Fibroblast of the conjunctiva (primary cell): Measurements from ENCODE around the gene EXPH5.

ENCODE experiments used
- DNase-seq: peaks from one replicate; pipeline ENCODE4 v3.0.0-alpha.2; 2010; ENCODE audit warnings: low read depth

Gene EXPH5

GRCh38 chr11:108518581-108518980 lies 75.0 kb downstream of the EXPH5 start:
- no peak for DNase-seq

DNA sequence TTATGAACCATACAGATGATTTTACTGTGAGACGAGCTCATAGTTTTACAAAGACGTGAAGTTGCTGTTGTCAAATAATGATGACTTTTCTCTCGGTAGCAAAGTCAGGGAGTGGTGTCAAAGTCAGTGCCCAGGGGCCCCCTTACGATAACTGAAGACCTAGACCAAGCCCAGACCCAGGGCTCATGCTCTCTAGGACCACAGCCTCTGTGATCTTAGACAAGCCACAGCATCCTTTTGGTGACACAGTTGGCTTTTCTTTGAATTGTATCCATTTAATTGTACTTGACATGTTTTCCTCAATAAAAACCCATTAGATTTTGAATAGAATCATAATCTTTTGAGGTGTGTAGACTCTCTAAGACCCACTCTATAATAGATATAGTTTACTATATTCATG lies 77.4 kb downstream of the EXPH5 start:
- DNase-seq: no peak

- DNase-seq: no peak
Observed at GRCh38 chr11:108512708-108513107, 80.9 kb downstream of the EXPH5 start.

DNA sequence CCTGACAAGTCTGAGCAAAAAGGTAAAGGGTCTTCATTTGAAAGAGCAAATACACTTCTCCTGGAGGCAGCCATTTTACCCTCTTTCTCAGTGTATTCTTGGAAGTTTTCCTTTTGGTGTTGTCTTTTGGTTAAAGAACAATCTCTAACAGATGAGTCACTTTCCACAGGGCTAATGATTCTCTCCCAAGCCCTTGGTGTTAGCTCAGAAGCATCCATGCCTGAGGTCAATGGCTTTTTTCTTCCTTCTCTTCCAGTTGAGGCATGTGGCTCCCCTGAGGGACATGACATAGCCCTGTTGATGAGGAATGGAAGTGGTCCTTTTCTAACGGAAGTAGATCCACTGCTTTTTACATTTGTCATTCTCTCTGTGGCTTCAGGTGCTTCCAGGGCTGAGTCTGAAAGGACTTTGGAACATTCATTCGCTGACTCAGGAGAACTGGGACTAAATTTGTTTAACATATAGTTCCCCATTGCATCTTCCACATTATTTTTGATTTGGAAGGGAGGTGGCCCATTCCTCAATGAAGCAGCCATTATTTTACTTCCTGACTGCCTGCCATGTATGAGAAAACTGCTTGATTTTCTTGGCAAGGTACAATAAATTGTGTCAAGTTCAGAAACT lies 81.6 kb downstream of the EXPH5 start:
- no peak for DNase-seq

DNA sequence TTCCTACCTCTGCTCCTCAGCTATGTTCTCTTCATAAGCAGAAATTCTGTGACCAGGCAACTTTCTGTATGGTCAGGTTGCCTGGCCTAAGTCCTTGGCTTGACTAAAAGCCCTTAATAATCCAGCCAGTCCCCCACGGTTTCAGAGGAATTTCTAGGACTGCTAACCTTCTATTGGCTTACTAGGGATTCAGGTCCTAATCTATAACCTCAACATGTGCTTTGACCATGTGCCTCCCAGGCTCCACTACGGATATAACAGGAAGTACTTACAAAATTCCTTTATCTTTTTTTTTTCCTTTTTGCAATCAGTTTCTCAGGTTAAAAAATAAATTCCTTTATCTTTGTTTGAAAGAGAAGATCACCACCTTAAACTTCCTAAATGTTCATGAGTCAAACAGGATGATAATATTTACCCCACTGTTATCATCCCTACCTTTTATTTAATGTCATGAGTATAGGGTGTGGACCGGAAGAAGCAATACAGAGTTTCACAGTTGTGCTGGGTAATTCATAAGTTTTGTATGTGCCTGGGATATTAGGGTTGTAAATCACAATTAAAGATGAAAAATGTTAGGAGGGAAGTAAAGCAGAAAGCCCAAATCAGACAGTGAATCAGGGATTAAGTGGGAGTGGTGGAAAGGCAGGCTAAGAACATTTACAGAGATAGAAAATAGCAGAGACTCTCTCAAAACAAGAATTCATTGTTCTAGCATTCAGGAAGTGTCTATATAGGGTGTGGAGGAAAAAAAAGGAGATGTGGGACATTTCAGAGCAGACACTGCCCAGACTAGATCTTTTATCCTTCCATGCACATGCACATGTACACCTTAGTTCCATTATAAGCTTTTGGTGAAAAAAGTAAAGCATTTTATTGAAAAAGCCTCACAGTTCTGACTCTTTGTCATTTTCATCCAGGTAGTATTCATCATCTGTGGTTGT lies 84.6 kb downstream of the EXPH5 start:
- no peak for DNase-seq

DNA sequence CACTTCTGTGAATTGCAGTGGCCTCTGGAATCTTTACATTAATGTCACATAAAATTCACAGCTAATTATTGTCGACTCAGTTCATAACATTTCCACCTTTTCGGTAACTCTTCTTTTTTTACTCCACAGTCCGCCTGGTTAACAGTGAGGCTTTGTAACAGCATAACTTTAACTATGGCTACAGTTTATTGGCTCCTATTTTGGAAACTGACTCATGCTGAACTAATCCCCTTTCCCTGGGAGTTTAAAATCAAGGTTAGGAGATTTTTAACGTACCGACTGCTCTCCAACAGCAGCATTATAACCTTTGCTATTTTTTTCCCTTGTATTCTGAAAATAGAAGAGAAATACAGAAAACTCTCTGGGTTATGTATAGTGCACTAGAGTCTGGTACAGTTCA lies 92.2 kb downstream of the EXPH5 start:
- DNase-seq: no peak

DNA sequence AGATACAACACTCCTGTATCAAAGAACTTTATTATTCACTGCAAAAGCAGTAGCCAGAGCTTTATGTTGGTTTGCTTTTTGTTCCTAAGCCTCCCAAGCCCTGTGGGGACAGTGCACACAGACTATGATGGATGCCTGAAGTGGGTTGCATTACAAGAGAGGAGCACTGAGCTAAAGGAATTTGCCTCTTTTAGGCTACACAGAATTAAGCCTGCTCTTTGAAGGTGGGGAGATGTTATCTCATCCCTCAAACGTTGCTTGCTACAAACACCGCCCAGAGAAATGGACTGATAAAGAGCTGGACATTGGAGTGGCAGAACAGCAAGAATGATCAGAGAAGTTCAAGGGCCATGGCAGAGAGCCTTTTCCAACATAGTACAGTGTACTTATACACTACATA lies 92.8 kb downstream of the EXPH5 start:
- no peak for DNase-seq

DNA sequence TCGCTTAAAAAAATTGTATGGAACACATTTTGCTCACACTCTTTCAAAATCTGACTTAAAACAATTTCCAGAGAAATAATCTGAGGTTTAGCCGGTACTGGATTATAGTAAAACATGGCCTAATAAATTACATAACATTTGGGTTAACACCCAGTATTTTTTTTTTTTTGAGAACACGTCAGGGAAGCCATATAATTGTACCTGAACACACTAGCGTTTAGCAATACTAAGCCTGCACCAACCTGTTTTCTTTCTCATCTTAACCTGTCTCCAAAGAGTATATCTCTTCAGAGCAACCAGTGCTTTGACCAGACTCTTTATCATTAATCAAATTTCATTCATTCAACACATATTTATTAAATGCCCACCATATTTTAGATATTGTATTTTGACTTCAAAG lies 93.4 kb downstream of the EXPH5 start:
- no peak for DNase-seq

DNA sequence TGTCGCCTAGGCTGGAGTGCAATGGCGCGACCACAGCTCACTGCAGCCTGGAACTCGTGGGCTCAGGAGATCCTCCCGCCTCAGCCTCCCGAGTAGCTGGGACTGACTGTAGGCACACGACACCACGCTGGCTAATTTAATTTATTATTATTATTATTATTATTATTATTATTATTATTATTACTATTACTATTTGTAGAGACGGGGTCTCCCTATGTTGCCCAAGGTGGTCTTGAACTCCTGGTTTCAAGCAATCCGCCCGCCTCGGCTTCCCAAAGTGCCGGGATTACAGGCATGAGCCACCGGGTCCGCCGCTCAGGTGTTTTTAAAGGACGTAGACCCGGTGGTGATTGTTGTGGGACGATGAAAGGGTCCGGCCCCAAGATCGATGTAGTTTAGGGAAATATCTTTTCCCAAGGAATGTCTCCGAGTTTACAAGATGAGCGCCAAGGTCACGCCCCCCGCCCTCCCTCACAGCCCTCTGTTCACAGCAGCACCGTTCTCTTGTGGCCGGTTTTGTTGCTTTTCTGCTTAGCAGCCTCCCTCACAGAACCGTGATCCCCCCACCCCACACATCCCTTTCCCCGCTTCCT lies 94.7 kb downstream of the EXPH5 start:
- no peak for DNase-seq

DNA sequence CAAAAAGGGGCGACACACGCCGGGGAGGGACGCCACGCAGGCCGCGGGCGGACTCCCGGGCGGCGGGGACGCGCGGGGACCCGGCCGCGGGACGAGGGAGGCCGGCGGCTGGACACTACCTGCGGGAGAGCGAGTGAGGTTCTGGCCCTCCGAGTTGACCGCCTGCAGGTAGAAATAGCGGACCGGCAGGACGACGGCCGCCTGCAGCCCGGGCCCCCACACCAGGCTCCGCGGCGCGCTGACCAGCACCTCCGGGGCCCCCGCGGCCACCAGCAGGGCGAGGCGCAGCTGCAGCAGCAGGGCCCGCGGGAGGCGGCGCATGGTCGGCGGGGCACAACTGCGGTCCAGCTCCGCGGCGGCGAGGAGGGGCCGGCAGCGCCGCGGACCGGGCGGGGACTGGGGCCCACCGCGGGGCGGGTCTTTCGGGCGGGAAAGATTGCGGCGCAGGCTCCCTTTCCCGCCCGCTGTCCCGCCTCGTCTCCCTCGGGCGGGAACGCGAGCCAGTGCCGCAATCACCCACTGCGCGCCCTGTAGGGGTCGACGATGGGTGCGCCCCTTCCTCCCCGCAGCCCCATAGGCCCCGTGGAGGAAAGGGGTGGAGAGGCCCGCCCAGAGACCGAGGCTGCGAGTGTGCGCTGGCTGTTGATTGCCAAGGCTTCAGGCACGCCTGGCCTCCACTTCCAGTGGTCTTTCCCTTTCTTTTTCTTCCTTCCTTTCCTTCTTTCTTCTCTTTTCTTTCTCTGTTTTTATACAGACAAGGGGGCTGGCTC lies 95.3 kb downstream of the EXPH5 start, which contains the start of gene POGLUT3:
POGLUT3 (minus strand) TSS at position 339 of the 770 bp plus-strand sequence; CDS start at position 321, 18 bp downstream.
- peak; percentile 28 for DNase-seq

DNA sequence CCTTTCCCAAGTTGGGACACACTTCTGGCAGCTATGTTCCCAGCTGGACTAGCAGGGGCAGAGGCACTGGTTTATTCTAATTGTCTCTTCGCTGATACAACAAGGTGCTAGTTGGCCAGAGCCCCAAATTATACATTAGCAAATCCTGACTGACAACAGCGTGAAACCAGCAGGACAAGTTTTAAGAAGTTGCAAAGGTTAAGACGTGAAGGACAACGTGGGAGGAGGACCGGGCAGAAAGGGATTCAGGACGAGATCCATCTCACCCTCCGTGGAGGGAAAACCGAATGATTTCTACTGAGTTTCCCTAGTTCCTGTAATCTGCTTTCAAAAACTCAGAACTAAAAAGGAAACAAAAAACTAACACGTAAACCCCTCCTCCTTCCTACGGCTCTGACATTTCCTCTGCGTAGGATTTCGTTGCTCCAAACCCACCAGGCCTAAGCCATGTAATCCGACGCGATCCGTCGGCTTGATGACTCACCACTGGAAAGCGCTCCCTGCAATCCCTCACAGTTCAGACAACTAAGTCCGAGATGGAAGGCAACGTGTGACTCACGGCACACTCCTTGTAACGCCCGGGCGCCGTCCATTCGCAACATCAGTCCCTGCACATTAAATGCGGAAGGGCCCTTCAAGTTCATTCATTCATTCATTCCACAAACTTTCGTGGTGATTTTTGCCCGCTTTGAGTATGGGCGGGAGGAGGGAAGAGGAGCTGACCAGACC lies 96.1 kb downstream of the EXPH5 start:
- DNase-seq: peak; percentile 98

DNA sequence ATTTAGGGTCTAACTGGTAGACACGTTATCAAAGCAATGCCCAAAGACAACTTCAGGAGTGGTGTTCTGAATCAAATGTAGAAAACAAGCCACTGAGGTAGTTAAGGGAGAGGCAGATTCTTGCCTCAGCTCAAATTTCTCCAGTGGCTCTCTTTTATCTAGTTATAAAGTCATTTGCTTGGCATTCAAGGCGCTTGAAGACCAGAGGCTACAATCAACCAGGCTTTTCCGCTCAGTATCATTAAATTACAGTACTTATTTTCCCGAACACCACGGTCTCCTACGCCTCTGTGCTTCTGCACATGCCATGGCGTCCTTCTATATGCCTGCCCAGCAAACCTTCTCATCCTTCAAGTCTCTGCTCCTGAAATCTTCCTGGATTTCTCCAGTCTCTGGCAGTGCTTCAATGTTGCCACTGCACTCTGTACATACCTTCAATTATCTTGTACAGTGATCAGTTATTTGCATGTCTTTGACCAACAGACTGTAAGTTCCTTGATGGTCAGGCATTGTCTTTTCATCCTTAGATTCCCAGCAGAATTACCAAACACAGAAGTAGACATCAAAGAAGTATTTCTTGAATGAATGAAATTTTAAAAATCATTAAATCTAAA lies 96.8 kb downstream of the EXPH5 start:
- no peak for DNase-seq

DNA sequence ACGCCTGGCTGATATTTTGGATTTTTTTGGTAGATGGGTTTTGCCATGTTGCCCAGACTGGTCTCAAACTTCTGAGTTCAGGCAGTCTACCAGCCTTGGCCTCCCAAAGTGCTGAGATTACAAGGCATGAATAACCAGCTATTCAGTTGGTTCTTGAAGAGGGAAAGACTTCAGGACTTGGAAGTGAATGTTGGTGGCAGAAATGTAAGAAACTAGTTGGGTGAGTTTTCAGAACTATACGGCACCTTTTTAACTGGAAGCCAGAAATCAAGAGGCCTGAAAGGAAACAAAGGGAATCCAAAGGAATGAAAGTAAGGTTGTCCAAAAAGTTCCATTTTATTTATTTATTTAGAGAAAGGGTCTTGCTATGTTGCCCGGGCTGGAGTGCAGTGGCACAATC lies 98.2 kb downstream of the EXPH5 start:
- no peak for DNase-seq

DNA sequence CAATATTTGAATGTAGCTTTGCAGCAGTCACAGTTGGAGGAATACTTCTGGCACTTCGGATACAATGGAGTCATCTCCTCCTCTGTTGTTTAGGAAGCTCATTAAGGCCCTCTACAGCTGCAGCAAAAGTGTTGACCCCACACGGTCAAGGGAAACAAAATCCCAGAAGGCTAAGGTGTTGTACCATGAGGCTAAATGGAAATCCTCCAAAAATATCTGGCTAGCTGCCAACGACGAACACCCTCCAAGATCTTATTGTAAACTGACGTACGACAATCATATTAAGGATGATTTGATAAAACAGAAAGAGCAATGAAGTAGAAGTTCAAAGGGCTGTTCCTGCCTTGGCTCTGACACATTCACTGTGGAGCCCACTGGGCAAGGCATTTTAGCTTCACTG lies 99.4 kb downstream of the EXPH5 start:
- DNase-seq: no peak

DNA sequence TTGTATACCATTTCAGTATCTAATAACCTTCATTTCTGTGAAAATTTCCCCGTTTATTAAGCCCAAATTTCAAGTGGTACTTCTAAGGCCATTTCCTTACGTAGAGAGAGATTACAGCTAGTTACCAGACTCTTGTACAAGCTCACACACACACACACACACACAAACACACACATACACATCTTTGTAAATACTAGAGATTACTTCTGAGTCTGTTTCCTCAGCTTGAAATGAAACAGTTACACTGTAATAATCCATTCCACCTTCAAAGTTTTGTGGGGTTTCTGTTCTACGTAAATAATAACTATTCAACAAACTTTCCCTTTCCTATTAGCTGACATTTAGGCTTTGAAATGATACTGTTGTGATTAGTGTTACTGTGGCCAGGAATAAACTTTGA lies 101.6 kb downstream of the EXPH5 start:
- no peak for DNase-seq

- DNase-seq: no peak
Observed at GRCh38 chr11:108486828-108487227, 106.7 kb downstream of the EXPH5 start.

- DNase-seq: no peak
Observed at GRCh38 chr11:108486331-108486730, 107.2 kb downstream of the EXPH5 start.

- DNase-seq: no peak
Observed at GRCh38 chr11:108483163-108483562, 110.4 kb downstream of the EXPH5 start.

DNA sequence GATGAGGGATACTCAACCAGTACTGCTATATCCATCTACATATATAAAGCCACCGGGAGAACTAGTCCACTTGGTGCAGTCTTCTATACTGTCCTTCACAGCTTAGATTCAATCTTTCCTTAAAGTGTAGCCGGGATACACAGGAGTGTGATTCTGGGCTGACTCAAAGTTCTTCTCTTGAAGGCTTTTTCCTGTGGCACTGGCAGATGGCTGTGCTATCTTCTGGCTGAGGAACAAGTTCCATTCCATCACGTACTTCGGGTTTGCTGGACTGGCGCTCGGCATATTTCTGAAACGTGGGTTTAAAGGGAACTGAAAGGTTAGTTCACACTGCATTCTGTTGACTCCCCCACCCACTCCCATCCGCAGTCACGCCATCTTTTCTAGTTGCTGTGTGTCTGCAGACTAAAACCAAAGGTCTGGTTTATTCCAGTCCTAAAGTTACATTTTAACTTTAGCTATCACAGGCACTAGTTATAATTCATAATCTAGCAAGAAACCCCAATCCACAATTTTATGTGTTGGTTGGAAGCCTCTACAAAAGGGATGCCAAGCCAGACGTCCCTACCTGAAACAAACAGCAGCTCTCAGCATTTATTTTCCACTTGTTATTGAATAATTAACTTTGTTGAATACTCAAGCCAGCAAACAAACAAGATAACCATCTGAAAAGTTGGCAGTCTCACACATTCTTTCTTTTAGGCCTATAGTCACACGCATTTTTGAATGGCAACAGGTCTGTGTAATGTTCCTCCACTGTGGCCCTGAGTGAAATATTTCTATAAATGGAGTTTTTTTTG lies 118.7 kb downstream of the EXPH5 start:
- no peak for DNase-seq

- DNase-seq: no peak
Observed at GRCh38 chr11:108472681-108473080, 120.9 kb downstream of the EXPH5 start.
